ENCODE data around the gene SFXN1.

The SFXN1 gene

GRCh38 chr5:175471196-175471595 lies 7.2 kb upstream of the SFXN1 start:
- H3K9me2 ChIP-seq (replicated peaks; ENCODE audit: low read depth, low read length): no peaks in the 10 kb centered on the region
- H3K4me3 ChIP-seq (ENCODE audit: low read length, poor library complexity, severe bottlenecking): no peak overlapping the region
- H3K36me3 ChIP-seq (ENCODE audit: insufficient read depth, low read length): no peaks in the 10 kb centered on the region
- H2AFZ ChIP-seq (ENCODE audit: low read length): no peak overlapping the region
- TF ChIP-seq EZH2phosphoT487 (IDR thresholded peaks at IDR 0.05; ENCODE audit: borderline replicate concordance) (no peak), CTCF (conservative IDR thresholded peaks at IDR 0.05; ENCODE audit: low read length) (no peak)
- no peaks in the 10 kb centered on the region for H4K20me1 ChIP-seq (ENCODE audit: insufficient read depth, low read length, poor library complexity, severe bottlenecking)
- no peak overlapping the region for H3K9ac ChIP-seq (ENCODE audit: low read depth, low read length, poor library complexity, severe bottlenecking)
- no peaks in the 10 kb centered on the region for H3K79me2 ChIP-seq (ENCODE audit: insufficient read depth, low read length)
- no peaks in the 10 kb centered on the region for H3F3A ChIP-seq (ENCODE audit: low read depth)
- no peaks in the 10 kb centered on the region for H3K4me1 ChIP-seq (ENCODE audit: insufficient read depth, low read length, poor library complexity, severe bottlenecking)
- no peaks in the 10 kb centered on the region for H3K27me3 ChIP-seq (ENCODE audit: insufficient read depth, low read length, poor library complexity, severe bottlenecking)
- H3K9me3 ChIP-seq (ENCODE audit: insufficient read depth, low read depth, low read length): no peaks in the 10 kb centered on the region
- H3K4me2 ChIP-seq (ENCODE audit: low read depth, low read length, poor library complexity, severe bottlenecking): no peak overlapping the region

DNA sequence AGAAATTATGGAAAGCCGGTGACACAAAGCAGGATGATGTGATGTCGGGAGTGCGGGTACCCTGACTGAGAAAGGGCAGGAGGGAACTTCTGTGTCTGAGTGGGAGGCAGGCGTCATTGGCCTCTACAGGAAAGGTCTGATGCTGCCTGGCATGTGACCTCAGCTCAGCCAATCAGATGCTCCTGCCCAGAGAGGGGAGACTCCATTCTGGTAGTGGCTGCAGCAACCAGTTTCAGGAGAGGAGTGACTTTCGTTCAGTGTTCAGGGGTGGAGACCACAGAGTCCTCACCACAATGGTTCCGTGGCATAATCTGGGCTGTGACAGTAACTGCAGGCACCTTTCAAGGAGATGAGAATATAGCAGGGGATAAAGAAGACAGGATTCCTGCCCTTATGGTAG lies 6.7 kb upstream of the SFXN1 start:
- Histone ChIP-seq H3K4me1 (ENCODE audit: insufficient read depth, low read length, poor library complexity, severe bottlenecking) (no peaks in the 10 kb centered on the region), H3K36me3 (ENCODE audit: insufficient read depth, low read length) (no peaks in the 10 kb centered on the region), H3F3A (ENCODE audit: low read depth) (no peaks in the 10 kb centered on the region), H3K4me2 (ENCODE audit: low read depth, low read length, poor library complexity, severe bottlenecking) (no peak overlapping the region), H3K9me2 (replicated peaks; ENCODE audit: low read depth, low read length) (no peaks in the 10 kb centered on the region), H3K9me3 (ENCODE audit: insufficient read depth, low read depth, low read length) (no peaks in the 10 kb centered on the region), H3K27me3 (ENCODE audit: insufficient read depth, low read length, poor library complexity, severe bottlenecking) (no peaks in the 10 kb centered on the region), H3K79me2 (ENCODE audit: insufficient read depth, low read length) (no peaks in the 10 kb centered on the region), H4K20me1 (ENCODE audit: insufficient read depth, low read length, poor library complexity, severe bottlenecking) (no peaks in the 10 kb centered on the region), H3K4me3 (ENCODE audit: low read length, poor library complexity, severe bottlenecking) (no peak overlapping the region), H2AFZ (ENCODE audit: low read length) (no peak overlapping the region), H3K9ac (ENCODE audit: low read depth, low read length, poor library complexity, severe bottlenecking) (no peak overlapping the region)
- TF ChIP-seq EZH2phosphoT487 (IDR thresholded peaks at IDR 0.05; ENCODE audit: borderline replicate concordance) (no peak), CTCF (conservative IDR thresholded peaks at IDR 0.05; ENCODE audit: low read length) (no peak)

GRCh38 chr5:175472378-175472777 lies 6.0 kb upstream of the SFXN1 start:
- H3K4me1 ChIP-seq (ENCODE audit: insufficient read depth, low read length, poor library complexity, severe bottlenecking): no peaks in the 10 kb centered on the region
- H3K9ac ChIP-seq (ENCODE audit: low read depth, low read length, poor library complexity, severe bottlenecking): no peak overlapping the region
- no peaks in the 10 kb centered on the region for H3K79me2 ChIP-seq (ENCODE audit: insufficient read depth, low read length)
- no peak for TF ChIP-seq EZH2phosphoT487 (IDR thresholded peaks at IDR 0.05; ENCODE audit: borderline replicate concordance)
- no peak for TF ChIP-seq CTCF (conservative IDR thresholded peaks at IDR 0.05; ENCODE audit: low read length)
- no peaks in the 10 kb centered on the region for H3K9me2 ChIP-seq (replicated peaks; ENCODE audit: low read depth, low read length)
- H4K20me1 ChIP-seq (ENCODE audit: insufficient read depth, low read length, poor library complexity, severe bottlenecking): no peaks in the 10 kb centered on the region
- H3K9me3 ChIP-seq (ENCODE audit: insufficient read depth, low read depth, low read length): no peaks in the 10 kb centered on the region
- no peak overlapping the region for H3K4me2 ChIP-seq (ENCODE audit: low read depth, low read length, poor library complexity, severe bottlenecking)
- no peaks in the 10 kb centered on the region for H3F3A ChIP-seq (ENCODE audit: low read depth)
- no peaks in the 10 kb centered on the region for H3K36me3 ChIP-seq (ENCODE audit: insufficient read depth, low read length)
- no peak overlapping the region for H2AFZ ChIP-seq (ENCODE audit: low read length)
- H3K27me3 ChIP-seq (ENCODE audit: insufficient read depth, low read length, poor library complexity, severe bottlenecking): no peaks in the 10 kb centered on the region
- H3K4me3 ChIP-seq (ENCODE audit: low read length, poor library complexity, severe bottlenecking): no peak overlapping the region

Data from Loucy (cell line).